HEK293 (cell line): ENCODE results near the gene CD19.

Experiments used
- KLF1 ChIP-seq: fragments of 450-650 bp; formaldehyde crosslinking; IDR thresholded peaks from 2 replicates; pipeline ENCODE4 v1.5.1; 2016; ENCODE audit warnings: missing biosample characterization, missing genetic modification characterization
- KLF8 ChIP-seq: fragments of 450-650 bp; formaldehyde crosslinking; IDR thresholded peaks from 2 replicates; pipeline ENCODE4 v1.5.1; 2016; ENCODE audit warnings: missing biosample characterization, missing genetic modification characterization
- ZBTB20 ChIP-seq: fragments of 450-650 bp; formaldehyde crosslinking; IDR thresholded peaks from 2 replicates; pipeline ENCODE4 v1.5.1; 2016; ENCODE audit warnings: missing biosample characterization, missing genetic modification characterization
- ZFP3 ChIP-seq: fragments of 450-650 bp; formaldehyde crosslinking; IDR thresholded peaks from 2 replicates; pipeline ENCODE4 v1.5.1; 2016; ENCODE audit warnings: low read depth, missing biosample characterization, missing genetic modification characterization
- ZFP69B ChIP-seq: fragments of 450-650 bp; formaldehyde crosslinking; IDR thresholded peaks from 2 replicates; pipeline ENCODE4 v1.5.1; 2016; ENCODE audit warnings: missing biosample characterization, missing genetic modification characterization
- ZNF157 ChIP-seq: fragments of 450-650 bp; formaldehyde crosslinking; IDR thresholded peaks from 2 replicates; pipeline ENCODE4 v1.5.1; 2016; ENCODE audit warnings: missing biosample characterization, missing genetic modification characterization
- ZNF416 ChIP-seq: fragments of 450-650 bp; formaldehyde crosslinking; IDR thresholded peaks from 2 replicates; pipeline ENCODE4 v1.5.1; 2016; ENCODE audit warnings: missing biosample characterization, missing genetic modification characterization
- ZNF423 ChIP-seq: fragments of 450-650 bp; formaldehyde crosslinking; IDR thresholded peaks from 2 replicates; pipeline ENCODE4 v1.5.1; 2016; ENCODE audit warnings: missing biosample characterization, missing genetic modification characterization
- ZNF473 ChIP-seq: fragments of 450-650 bp; formaldehyde crosslinking; IDR thresholded peaks from 2 replicates; pipeline ENCODE4 v1.5.1; 2017; ENCODE audit warnings: missing biosample characterization, missing genetic modification characterization
- ZNF48 ChIP-seq: fragments of 450-650 bp; formaldehyde crosslinking; IDR thresholded peaks from 2 replicates; pipeline ENCODE4 v1.5.1; 2016; ENCODE audit warnings: missing biosample characterization, missing genetic modification characterization
- ZNF530 ChIP-seq: fragments of 450-650 bp; formaldehyde crosslinking; IDR thresholded peaks from 2 replicates; pipeline ENCODE4 v1.5.1; 2016; ENCODE audit warnings: low read depth, missing biosample characterization, missing genetic modification characterization
- ZNF548 ChIP-seq: fragments of 450-650 bp; formaldehyde crosslinking; IDR thresholded peaks from 2 replicates; pipeline ENCODE4 v1.5.1; 2016; ENCODE audit warnings: missing biosample characterization, missing genetic modification characterization
- ZNF549 ChIP-seq: fragments of 450-650 bp; IDR thresholded peaks from 2 replicates; pipeline ENCODE4 v1.5.1; 2018; ENCODE audit warnings: missing biosample characterization, missing genetic modification characterization, mild to moderate bottlenecking, inconsistent platforms, moderate library complexity
- ZNF561 ChIP-seq: fragments of 450-650 bp; IDR thresholded peaks from 2 replicates; pipeline ENCODE4 v1.5.1; 2018; ENCODE audit warnings: missing biosample characterization, missing genetic modification characterization, borderline replicate concordance
- ZNF621 ChIP-seq: fragments of 450-650 bp; formaldehyde crosslinking; IDR thresholded peaks from 2 replicates; pipeline ENCODE4 v1.5.1; 2017; ENCODE audit warnings: missing biosample characterization, missing genetic modification characterization
- TF ChIP-seq, protein P1 (sequence below): fragments of 450-650 bp; formaldehyde crosslinking; conservative IDR thresholded peaks from 2 replicates; pipeline ENCODE4 v1.5.1; 2016; ENCODE audit warnings: low read depth, missing biosample characterization, missing genetic modification characterization
- TF ChIP-seq, protein P2 (sequence below): fragments of 450-650 bp; formaldehyde crosslinking; IDR thresholded peaks from 2 replicates; pipeline ENCODE4 v1.5.1; 2016; ENCODE audit warnings: missing biosample characterization, missing genetic modification characterization
- TF ChIP-seq, protein P3 (sequence below): fragments of 450-650 bp; formaldehyde crosslinking; conservative IDR thresholded peaks from 2 replicates; pipeline ENCODE4 v1.5.1; 2016; ENCODE audit warnings: low read depth, missing biosample characterization, missing genetic modification characterization
- TF ChIP-seq, protein P4 (sequence below): fragments of 450-650 bp; formaldehyde crosslinking; IDR thresholded peaks from 2 replicates; pipeline ENCODE4 v1.5.1; 2016; ENCODE audit warnings: missing biosample characterization, missing genetic modification characterization
- TF ChIP-seq, protein P5 (sequence below): fragments of 450-650 bp; formaldehyde crosslinking; IDR thresholded peaks from 2 replicates; pipeline ENCODE4 v1.5.1; 2016; ENCODE audit warnings: missing biosample characterization, missing genetic modification characterization
- TF ChIP-seq, protein P6 (sequence below): fragments of 450-650 bp; formaldehyde crosslinking; IDR thresholded peaks from 2 replicates; pipeline ENCODE4 v1.5.1; 2016; ENCODE audit warnings: missing biosample characterization, missing genetic modification characterization

Gene CD19

DNA sequence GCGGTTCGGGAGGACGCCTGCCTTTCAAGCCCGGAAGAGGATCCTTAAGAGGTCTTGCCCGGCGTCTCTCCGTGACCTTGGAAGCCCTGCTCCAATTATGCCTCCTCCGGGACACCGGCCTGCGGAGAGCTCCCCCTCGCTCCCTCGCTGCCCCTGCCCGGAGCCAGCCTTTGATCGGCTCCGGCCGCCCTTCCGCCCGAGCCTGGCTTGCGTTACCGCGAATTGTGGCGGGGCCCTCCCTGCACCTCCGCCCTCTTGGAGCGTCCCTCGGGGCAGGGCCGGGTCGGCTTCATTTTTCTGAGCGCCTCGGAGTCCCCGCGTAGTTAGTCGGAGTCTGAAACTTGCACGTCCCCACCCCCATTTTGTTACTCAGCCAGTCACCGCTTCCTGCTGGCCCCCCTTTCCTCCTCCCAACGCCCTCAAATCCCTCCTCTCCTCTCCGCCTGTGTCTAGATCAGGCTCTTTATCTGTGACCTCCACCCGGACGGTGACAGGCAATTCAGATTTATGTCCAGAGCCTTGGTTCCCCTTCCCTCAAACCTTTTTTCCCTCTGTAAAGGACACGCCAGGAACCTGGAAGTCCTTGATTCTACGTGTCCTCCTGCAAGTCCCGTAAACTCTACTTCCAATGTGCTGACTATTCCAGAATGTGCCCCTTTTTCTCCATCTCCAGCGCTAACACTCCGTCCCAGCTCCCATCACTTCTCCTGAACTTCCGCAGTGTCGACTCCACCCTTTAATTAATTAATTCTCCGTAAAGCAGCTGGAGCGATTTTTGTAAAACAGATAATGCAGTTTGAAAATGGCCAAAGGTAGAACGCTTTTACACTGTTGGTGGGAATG lies 6.2 kb upstream of the CD19 start (continued):
- TF ChIP-seq, protein P1, sequence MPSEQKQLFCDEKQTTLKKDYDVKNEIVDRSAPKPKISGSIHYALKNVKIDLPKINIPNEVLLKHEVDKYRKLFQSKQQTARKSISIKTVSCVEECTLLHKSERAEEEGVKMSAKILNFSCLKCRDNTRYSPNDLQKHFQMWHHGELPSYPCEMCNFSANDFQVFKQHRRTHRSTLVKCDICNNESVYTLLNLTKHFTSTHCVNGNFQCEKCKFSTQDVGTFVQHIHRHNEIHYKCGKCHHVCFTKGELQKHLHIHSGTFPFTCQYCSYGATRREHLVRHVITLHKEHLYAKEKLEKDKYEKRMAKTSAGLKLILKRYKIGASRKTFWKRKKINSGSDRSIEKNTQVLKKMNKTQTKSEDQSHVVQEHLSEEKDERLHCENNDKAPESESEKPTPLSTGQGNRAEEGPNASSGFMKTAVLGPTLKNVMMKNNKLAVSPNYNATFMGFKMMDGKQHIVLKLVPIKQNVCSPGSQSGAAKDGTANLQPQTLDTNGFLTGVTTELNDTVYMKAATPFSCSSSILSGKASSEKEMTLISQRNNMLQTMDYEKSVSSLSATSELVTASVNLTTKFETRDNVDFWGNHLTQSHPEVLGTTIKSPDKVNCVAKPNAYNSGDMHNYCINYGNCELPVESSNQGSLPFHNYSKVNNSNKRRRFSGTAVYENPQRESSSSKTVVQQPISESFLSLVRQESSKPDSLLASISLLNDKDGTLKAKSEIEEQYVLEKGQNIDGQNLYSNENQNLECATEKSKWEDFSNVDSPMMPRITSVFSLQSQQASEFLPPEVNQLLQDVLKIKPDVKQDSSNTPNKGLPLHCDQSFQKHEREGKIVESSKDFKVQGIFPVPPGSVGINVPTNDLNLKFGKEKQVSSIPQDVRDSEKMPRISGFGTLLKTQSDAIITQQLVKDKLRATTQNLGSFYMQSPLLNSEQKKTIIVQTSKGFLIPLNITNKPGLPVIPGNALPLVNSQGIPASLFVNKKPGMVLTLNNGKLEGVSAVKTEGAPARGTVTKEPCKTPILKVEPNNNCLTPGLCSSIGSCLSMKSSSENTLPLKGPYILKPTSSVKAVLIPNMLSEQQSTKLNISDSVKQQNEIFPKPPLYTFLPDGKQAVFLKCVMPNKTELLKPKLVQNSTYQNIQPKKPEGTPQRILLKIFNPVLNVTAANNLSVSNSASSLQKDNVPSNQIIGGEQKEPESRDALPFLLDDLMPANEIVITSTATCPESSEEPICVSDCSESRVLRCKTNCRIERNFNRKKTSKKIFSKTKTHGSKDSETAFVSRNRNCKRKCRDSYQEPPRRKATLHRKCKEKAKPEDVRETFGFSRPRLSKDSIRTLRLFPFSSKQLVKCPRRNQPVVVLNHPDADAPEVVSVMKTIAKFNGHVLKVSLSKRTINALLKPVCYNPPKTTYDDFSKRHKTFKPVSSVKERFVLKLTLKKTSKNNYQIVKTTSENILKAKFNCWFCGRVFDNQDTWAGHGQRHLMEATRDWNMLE (tag by site-specific recombination) = no peak
- TF ChIP-seq ZNF549 (tag by site-specific recombination) = no peak
- no peak for TF ChIP-seq ZNF416 (tag by site-specific recombination)
- TF ChIP-seq ZBTB20 (tag by site-specific recombination) = peak; percentile 93
- TF ChIP-seq, protein P2, sequence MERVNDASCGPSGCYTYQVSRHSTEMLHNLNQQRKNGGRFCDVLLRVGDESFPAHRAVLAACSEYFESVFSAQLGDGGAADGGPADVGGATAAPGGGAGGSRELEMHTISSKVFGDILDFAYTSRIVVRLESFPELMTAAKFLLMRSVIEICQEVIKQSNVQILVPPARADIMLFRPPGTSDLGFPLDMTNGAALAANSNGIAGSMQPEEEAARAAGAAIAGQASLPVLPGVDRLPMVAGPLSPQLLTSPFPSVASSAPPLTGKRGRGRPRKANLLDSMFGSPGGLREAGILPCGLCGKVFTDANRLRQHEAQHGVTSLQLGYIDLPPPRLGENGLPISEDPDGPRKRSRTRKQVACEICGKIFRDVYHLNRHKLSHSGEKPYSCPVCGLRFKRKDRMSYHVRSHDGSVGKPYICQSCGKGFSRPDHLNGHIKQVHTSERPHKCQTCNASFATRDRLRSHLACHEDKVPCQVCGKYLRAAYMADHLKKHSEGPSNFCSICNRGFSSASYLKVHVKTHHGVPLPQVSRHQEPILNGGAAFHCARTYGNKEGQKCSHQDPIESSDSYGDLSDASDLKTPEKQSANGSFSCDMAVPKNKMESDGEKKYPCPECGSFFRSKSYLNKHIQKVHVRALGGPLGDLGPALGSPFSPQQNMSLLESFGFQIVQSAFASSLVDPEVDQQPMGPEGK (tag by site-specific recombination) = peak; percentile 88
- TF ChIP-seq, protein P3, sequence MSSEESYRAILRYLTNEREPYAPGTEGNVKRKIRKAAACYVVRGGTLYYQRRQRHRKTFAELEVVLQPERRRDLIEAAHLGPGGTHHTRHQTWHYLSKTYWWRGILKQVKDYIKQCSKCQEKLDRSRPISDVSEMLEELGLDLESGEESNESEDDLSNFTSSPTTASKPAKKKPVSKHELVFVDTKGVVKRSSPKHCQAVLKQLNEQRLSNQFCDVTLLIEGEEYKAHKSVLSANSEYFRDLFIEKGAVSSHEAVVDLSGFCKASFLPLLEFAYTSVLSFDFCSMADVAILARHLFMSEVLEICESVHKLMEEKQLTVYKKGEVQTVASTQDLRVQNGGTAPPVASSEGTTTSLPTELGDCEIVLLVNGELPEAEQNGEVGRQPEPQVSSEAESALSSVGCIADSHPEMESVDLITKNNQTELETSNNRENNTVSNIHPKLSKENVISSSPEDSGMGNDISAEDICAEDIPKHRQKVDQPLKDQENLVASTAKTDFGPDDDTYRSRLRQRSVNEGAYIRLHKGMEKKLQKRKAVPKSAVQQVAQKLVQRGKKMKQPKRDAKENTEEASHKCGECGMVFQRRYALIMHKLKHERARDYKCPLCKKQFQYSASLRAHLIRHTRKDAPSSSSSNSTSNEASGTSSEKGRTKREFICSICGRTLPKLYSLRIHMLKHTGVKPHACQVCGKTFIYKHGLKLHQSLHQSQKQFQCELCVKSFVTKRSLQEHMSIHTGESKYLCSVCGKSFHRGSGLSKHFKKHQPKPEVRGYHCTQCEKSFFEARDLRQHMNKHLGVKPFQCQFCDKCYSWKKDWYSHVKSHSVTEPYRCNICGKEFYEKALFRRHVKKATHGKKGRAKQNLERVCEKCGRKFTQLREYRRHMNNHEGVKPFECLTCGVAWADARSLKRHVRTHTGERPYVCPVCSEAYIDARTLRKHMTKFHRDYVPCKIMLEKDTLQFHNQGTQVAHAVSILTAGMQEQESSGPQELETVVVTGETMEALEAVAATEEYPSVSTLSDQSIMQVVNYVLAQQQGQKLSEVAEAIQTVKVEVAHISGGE (tag by site-specific recombination) = peak; percentile 95
- no peak for TF ChIP-seq ZFP3 (tag by site-specific recombination)
- TF ChIP-seq ZNF561 (tag by site-specific recombination) = peak; percentile 63
- no peak for TF ChIP-seq ZNF48
- TF ChIP-seq, protein P4, sequence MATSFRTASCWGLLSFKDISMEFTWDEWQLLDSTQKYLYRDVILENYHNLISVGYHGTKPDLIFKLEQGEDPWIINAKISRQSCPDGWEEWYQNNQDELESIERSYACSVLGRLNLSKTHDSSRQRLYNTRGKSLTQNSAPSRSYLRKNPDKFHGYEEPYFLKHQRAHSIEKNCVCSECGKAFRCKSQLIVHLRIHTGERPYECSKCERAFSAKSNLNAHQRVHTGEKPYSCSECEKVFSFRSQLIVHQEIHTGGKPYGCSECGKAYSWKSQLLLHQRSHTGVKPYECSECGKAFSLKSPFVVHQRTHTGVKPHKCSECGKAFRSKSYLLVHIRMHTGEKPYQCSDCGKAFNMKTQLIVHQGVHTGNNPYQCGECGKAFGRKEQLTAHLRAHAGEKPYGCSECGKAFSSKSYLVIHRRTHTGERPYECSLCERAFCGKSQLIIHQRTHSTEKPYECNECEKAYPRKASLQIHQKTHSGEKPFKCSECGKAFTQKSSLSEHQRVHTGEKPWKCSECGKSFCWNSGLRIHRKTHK (tag by site-specific recombination) = no peak
- TF ChIP-seq KLF1 (tag by site-specific recombination) = peak; percentile 98
- TF ChIP-seq ZNF548 (tag by site-specific recombination) = no peak
- TF ChIP-seq ZNF423 (tag by site-specific recombination) = no peak
- TF ChIP-seq ZNF157 (tag by site-specific recombination) = no peak
- TF ChIP-seq, protein P5, sequence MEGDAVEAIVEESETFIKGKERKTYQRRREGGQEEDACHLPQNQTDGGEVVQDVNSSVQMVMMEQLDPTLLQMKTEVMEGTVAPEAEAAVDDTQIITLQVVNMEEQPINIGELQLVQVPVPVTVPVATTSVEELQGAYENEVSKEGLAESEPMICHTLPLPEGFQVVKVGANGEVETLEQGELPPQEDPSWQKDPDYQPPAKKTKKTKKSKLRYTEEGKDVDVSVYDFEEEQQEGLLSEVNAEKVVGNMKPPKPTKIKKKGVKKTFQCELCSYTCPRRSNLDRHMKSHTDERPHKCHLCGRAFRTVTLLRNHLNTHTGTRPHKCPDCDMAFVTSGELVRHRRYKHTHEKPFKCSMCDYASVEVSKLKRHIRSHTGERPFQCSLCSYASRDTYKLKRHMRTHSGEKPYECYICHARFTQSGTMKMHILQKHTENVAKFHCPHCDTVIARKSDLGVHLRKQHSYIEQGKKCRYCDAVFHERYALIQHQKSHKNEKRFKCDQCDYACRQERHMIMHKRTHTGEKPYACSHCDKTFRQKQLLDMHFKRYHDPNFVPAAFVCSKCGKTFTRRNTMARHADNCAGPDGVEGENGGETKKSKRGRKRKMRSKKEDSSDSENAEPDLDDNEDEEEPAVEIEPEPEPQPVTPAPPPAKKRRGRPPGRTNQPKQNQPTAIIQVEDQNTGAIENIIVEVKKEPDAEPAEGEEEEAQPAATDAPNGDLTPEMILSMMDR (tag by site-specific recombination) = no peak
- TF ChIP-seq, protein P6, sequence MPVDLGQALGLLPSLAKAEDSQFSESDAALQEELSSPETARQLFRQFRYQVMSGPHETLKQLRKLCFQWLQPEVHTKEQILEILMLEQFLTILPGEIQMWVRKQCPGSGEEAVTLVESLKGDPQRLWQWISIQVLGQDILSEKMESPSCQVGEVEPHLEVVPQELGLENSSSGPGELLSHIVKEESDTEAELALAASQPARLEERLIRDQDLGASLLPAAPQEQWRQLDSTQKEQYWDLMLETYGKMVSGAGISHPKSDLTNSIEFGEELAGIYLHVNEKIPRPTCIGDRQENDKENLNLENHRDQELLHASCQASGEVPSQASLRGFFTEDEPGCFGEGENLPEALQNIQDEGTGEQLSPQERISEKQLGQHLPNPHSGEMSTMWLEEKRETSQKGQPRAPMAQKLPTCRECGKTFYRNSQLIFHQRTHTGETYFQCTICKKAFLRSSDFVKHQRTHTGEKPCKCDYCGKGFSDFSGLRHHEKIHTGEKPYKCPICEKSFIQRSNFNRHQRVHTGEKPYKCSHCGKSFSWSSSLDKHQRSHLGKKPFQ (tag by site-specific recombination) = no peak
- no peak for TF ChIP-seq ZNF621 (tag by site-specific recombination)
- TF ChIP-seq KLF8 (tag by site-specific recombination) = peak; percentile 74
- peak; percentile 93 for TF ChIP-seq ZFP69B (tag by site-specific recombination)
- TF ChIP-seq ZNF530 (tag by site-specific recombination) = no peak
- no peak for TF ChIP-seq ZNF473 (tag by site-specific recombination)
